Thyroid gland (tissue), 4 donors: ENCODE measurements around the gene BTNL3.

Source experiments
- POLR2A ChIP-seq, 2 donors: fragments of 450-650 bp; IDR thresholded peaks; one replicate each; pipeline ENCODE4 v1.6.1; 2017; ENCODE audit warnings: antibody characterized with exemption in 2 of 2, mild to moderate bottlenecking in 2 of 2, moderate library complexity in 1 of 2
- TF ChIP-seq, protein P1 (sequence below), 6 experiments: fragments of 200-600 bp in 3 of 6; fragments of 450-650 bp in 3 of 6; sonication (generic) in 3 of 6; IDR thresholded peaks; one replicate each; pipeline ENCODE4 v1.5.1; 2016 to 2019; ENCODE audit warnings: antibody characterized with exemption in 6 of 6, mild to moderate bottlenecking in 2 of 6, inconsistent platforms in 1 of 6, moderate library complexity in 1 of 6

DNA sequence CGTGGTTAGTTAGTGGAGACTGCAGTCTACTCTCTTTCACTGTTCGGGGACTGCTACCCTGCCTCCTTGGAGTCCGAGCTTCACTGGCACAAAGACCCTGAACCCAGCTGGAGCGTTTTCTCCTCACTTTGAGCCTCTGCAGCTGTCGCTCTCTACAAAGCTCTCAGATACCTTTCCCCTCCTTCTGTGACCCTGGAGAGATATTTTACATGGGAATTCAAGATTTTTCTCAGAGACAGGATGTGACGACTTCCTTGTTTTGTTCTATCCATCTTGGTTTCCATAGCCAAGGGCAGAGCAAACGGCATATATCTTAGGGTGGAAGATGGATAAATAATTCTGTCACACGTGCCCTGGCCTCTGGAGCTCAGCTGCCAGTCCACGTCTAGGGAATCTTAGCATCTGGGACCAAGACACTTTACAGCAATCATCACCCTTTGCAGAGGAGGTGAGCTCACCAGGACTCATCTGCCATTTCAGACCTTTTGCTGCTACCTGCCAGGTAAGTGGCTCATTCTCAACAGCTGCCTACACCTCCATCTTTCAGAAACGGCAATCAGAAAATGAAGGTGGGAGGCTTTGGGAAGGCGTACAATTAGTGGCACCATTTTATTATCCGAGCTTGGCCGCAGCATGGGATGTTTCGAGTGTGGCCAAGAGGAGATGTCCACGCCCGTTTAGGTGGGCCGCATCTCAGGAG is 51.4 kb downstream of the BTNL3 start, which contains the start of gene BTNL9:
- TF ChIP-seq, protein P1, sequence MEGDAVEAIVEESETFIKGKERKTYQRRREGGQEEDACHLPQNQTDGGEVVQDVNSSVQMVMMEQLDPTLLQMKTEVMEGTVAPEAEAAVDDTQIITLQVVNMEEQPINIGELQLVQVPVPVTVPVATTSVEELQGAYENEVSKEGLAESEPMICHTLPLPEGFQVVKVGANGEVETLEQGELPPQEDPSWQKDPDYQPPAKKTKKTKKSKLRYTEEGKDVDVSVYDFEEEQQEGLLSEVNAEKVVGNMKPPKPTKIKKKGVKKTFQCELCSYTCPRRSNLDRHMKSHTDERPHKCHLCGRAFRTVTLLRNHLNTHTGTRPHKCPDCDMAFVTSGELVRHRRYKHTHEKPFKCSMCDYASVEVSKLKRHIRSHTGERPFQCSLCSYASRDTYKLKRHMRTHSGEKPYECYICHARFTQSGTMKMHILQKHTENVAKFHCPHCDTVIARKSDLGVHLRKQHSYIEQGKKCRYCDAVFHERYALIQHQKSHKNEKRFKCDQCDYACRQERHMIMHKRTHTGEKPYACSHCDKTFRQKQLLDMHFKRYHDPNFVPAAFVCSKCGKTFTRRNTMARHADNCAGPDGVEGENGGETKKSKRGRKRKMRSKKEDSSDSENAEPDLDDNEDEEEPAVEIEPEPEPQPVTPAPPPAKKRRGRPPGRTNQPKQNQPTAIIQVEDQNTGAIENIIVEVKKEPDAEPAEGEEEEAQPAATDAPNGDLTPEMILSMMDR (IDR thresholded peaks at IDR 0.05), result no peak
- no peak for TF ChIP-seq POLR2A (IDR thresholded peaks at IDR 0.05)
